Breast epithelium (tissue), 4 donors: ENCODE results near the gene SKAP1. TPM values are rescaled to one million over a fixed set of nuclear protein-coding genes. Genes with fewer than 3 reads are reported as not detected.

Experiments used
- DNase-seq, 2 donors: peaks; one replicate each; pipeline ENCODE4 v3.0.0-alpha.2; 2019; ENCODE audit warnings: low spot score in 2 of 2
- H3K27ac ChIP-seq, 2 donors: fragments of 200-600 bp; sonication (generic) in 1 of 2; one replicate each; pipeline ENCODE4 v1.5.1; 2016 to 2019; ENCODE audit warnings: mild to moderate bottlenecking in 1 of 2
- H3K27me3 ChIP-seq, 2 donors: fragments of 200-600 bp; sonication (generic) in 1 of 2; one replicate each; pipeline versions ENCODE4 v1.5.1 to v1.6.0; 2017 to 2019; ENCODE audit warnings: control low read depth in 1 of 2, mild to moderate bottlenecking in 1 of 2
- H3K36me3 ChIP-seq: fragments of 200-600 bp; one replicate; pipeline ENCODE4 v1.5.1; 2019
- H3K4me1 ChIP-seq, 2 donors: fragments of 200-600 bp; sonication (generic); one replicate each; pipeline ENCODE4 v1.5.1; 2016 to 2019; ENCODE audit warnings: control low read depth in 1 of 2
- H3K4me3 ChIP-seq, 3 donors: fragments of 200-600 bp; sonication (generic); 1 replicate in 2 of 3; 2 replicates in 1 of 3; pipeline ENCODE4 v1.5.1; 2016 to 2019; ENCODE audit warnings: mild to moderate bottlenecking in 3 of 3, moderate library complexity in 2 of 3
- H3K9me3 ChIP-seq, 2 donors: fragments of 200-600 bp; sonication (generic) in 1 of 2; one replicate each; pipeline ENCODE4 v1.5.1; 2016 to 2019; ENCODE audit warnings: control low read depth in 1 of 2
- POLR2A ChIP-seq: fragments of 450-650 bp; IDR thresholded peaks from one replicate; pipeline ENCODE4 v1.6.1; 2016; ENCODE audit warnings: antibody characterized with exemption, mild to moderate bottlenecking, moderate library complexity
- POLR2AphosphoS5 ChIP-seq, 3 donors: sonication (generic); formaldehyde crosslinking; IDR thresholded peaks; one replicate each; pipeline ENCODE4 v1.6.1; 2017; ENCODE audit warnings: antibody characterized with exemption in 3 of 3
- intact Hi-C: fragments of 100-400 bp; cut with DNase I; formaldehyde crosslinking; loops from one replicate; pipeline ENCODE4 v1.15.1; 2023; ENCODE audit warnings: low total_unique reads
- total RNA-seq, 3 donors: library from RNA; depleted of rRNA; stranded (reverse); fragments of >200 nt; gene quantifications; one replicate each; pipeline ENCODE4 v1.1.0, GENCODE V29; 2016
- TF ChIP-seq, protein P1 (sequence below), 3 donors: fragments of 450-650 bp; IDR thresholded peaks; one replicate each; pipeline ENCODE4 v1.5.1; 2016 to 2017; ENCODE audit warnings: antibody characterized with exemption in 3 of 3, mild to moderate bottlenecking in 3 of 3, moderate library complexity in 3 of 3

The SKAP1 gene
- total RNA-seq, 3 donors from 2014 or later = 1.1 to 7.5 (median 5.9) TPM

DNA sequence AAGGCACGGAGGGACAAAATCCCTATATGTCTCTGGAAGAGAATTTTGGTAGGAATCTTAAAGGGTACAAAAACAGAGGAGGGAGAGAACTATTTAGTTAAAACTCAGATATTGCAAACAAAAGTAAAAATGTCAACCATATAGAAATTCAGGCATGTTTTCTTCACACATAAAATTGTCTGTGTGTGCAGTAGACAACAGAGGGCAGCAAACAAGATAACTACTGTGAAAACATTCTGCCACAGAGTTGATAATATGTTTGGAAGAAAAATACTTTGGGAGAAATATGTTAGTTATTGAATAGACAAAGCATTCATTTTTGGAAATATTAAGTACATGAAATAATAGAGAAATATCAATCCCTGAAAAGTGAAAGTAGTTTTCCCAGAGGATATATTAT lies 266.2 kb downstream of the SKAP1 start:
- Histone ChIP-seq H3K27me3 (no peaks in the 10 kb centered on the region), H3K4me3 (no peak overlapping the region), H3K27ac (no peak overlapping the region), H3K36me3 (no peaks in the 10 kb centered on the region), H3K9me3 (no peaks in the 10 kb centered on the region), H3K4me1 (no peaks in the 10 kb centered on the region)
- DNase-seq = no peak
- intact Hi-C loops = no loop called here
- TF ChIP-seq POLR2A (no peak), POLR2AphosphoS5 (IDR thresholded peaks at IDR 0.05) (no peak)

DNA sequence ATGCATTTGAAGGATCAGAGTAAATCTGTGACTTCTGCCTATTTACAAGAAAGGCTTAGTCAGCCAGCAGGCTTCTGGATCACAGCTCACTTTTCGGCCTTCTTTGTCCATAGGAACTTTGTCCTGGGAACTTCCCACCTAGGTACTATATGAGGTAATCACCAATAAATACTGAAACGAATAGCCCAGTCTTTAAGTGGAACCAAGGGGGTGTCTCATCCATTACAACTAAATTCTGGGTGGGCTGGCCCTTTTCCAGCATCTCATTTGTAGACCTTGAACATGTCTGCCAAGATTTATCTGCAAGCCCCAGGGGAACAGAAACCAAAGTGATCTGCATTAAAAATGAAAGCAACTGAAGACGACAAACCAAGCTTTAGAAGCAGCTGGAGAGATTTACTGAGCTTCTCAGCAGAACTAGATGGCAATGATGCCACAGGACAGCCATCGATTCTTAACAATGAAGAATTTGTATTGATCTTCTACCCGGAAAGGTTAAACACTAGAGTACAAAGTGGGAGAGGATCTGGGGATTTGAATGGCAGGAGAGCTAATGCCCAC lies 267.0 kb downstream of the SKAP1 start:
- no peaks in the 10 kb centered on the region for H3K36me3 ChIP-seq
- no peak overlapping the region for H3K27ac ChIP-seq
- no peaks in the 10 kb centered on the region for H3K4me1 ChIP-seq
- no peak for DNase-seq
- H3K9me3 ChIP-seq = no peaks in the 10 kb centered on the region
- H3K4me3 ChIP-seq = no peak overlapping the region
- intact Hi-C loops = no loop called here
- no peaks in the 10 kb centered on the region for H3K27me3 ChIP-seq
- TF ChIP-seq, protein P1, sequence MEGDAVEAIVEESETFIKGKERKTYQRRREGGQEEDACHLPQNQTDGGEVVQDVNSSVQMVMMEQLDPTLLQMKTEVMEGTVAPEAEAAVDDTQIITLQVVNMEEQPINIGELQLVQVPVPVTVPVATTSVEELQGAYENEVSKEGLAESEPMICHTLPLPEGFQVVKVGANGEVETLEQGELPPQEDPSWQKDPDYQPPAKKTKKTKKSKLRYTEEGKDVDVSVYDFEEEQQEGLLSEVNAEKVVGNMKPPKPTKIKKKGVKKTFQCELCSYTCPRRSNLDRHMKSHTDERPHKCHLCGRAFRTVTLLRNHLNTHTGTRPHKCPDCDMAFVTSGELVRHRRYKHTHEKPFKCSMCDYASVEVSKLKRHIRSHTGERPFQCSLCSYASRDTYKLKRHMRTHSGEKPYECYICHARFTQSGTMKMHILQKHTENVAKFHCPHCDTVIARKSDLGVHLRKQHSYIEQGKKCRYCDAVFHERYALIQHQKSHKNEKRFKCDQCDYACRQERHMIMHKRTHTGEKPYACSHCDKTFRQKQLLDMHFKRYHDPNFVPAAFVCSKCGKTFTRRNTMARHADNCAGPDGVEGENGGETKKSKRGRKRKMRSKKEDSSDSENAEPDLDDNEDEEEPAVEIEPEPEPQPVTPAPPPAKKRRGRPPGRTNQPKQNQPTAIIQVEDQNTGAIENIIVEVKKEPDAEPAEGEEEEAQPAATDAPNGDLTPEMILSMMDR (IDR thresholded peaks at IDR 0.05) = no peak
- TF ChIP-seq POLR2AphosphoS5 (IDR thresholded peaks at IDR 0.05) (no peak), POLR2A (no peak)

DNA sequence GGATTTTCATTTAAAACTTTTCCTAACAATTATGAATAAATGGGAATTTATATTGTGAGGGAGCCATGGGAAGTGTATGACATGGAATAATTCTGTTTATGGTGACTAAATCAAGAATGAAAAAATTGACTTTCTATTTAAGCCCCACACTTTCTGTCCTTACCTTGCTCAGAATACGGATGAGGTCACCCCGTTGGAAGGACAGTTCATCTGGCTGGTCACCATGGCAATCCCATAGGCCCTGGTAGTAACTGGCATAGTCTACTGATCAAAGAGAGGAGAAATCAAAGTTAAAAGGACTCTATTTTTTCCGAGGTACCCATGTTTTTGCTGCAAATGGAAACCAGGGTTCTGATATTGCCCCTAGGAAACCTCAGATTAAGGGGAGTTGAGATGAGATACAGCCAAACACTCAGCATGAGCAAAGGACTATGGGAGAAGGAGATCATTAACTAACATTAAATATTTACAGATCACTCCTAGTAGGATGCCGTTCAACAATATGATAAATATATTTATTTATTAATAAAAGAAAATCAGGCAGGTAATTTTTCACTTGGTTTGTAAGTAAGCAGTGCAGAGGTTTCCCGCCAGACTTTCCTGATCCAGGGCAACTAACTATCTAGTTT lies 267.6 kb downstream of the SKAP1 start:
- no peak overlapping the region for H3K27ac ChIP-seq
- no peaks in the 10 kb centered on the region for H3K27me3 ChIP-seq

DNA sequence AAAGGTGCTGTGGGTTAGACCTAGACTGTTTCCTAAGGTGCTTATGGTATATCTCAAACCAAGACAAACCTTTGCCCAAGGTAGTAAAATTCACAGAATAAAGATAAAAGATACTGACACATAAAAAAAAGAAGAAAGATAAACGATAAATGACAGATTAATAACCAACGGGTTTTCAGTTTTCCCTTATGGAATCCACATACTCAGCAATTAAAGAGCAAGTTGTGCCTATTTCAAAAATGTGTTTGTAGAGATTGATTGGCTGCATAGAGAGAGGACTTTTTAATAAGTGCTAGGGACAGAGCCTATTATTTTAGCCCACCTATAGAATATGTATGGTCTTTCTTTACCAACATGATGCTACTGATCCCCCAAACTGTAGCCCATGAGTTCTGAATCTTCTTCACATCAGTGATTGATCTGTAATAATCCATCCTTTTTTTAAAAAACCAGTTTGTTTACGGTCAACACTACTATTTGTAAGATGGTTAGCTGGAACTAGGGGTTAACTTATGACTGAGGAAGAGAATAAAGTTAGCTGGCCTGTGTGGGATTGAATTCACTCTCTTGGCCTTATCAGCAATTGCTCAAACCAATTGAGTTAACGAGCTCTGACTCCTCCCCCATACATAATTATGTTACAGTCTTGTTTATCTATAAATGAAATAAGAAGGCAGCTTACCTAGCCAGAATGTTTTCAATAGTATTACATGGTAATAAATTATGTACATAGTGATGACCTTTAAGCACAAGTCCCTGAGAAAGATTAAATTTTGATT lies 268.7 kb downstream of the SKAP1 start:
- Histone ChIP-seq H3K4me1 (no peaks in the 10 kb centered on the region), H3K9me3 (no peaks in the 10 kb centered on the region), H3K27ac (no peak overlapping the region), H3K4me3 (no peak overlapping the region), H3K27me3 (no peaks in the 10 kb centered on the region), H3K36me3 (no peaks in the 10 kb centered on the region)
- intact Hi-C loops = no loop called here
- TF ChIP-seq, protein P1 (IDR thresholded peaks at IDR 0.05) = no peak
- TF ChIP-seq POLR2AphosphoS5 (IDR thresholded peaks at IDR 0.05) (no peak), POLR2A (no peak)
- no peak for DNase-seq

More for the DNA sequence above, 267.6 kb downstream of the SKAP1 start:
- intact Hi-C loops = no loop called here
- Histone ChIP-seq H3K36me3 (no peaks in the 10 kb centered on the region), H3K4me1 (no peaks in the 10 kb centered on the region), H3K4me3 (no peak overlapping the region), H3K9me3 (no peaks in the 10 kb centered on the region)
- no peak for DNase-seq
- TF ChIP-seq POLR2AphosphoS5 (IDR thresholded peaks at IDR 0.05) (no peak), POLR2A (no peak)
- TF ChIP-seq, protein P1 (IDR thresholded peaks at IDR 0.05) = no peak

DNA sequence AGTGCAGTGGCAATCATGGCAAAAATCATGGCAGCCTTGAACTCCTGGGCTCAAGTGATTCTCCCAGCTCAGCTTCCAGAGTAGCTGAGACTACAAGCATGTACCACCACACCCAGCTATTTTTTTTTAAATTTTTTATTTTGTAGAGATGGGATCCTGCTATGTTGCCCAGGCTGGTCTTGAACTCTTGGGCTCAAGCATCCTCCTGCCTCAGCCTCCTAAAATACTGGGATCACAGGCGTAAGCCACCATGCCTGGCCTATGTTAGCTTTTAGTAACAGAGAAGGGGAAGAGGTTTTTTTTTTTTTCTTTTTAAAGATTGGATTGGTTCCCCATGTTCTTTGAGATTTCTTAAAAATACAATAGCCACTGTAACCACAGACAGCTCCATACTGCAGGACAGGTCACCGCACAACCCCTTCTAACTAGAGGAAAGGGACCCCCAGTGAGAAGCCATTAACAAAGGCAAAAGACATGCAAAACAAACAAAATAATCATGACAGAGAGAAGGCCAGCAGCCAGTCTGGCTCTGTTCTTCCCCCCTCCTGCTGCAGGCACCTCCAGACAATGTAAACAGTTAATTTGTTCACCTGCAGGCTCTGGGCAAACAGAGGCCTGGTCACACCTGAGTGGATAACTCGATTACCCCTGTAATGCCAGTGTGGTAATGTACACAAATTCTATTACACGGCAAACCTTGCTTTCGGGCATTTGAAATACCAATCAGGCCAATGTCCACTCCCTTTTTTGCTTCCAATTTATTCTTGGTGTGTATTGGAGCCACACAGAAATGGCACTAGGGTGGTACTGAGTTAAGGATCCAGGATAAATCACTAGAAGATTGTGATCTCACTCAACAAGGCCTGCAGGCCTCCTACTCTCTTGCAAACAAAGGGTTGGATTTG lies 269.6 kb downstream of the SKAP1 start:
- no peaks in the 10 kb centered on the region for H3K27me3 ChIP-seq
- no peaks in the 10 kb centered on the region for H3K4me1 ChIP-seq
- H3K27ac ChIP-seq = no peak overlapping the region
- H3K9me3 ChIP-seq = no peaks in the 10 kb centered on the region
- no peak overlapping the region for H3K4me3 ChIP-seq
- no peaks in the 10 kb centered on the region for H3K36me3 ChIP-seq
- intact Hi-C loops = no loop called here
- DNase-seq = no peak
- TF ChIP-seq POLR2A = no peak
- TF ChIP-seq POLR2AphosphoS5 (IDR thresholded peaks at IDR 0.05) = no peak
- TF ChIP-seq, protein P1 (IDR thresholded peaks at IDR 0.05) = no peak
